Measurements from ENCODE around the gene AP1G2.
"Not testable (repeated sequence)": the region's sequence is repeated elsewhere in the genome, so short reads cannot be mapped to it uniquely, and the experiment has no call there.

AP1G2 gene

GRCh38 chr14:23600322-23600707, 32.7 kb upstream of the AP1G2 start:
- DNase-seq (ENCODE audit: low spot score) = no peak

- not testable (repeated sequence) for DNase-seq (ENCODE audit: low spot score)
These were observed 26.6 kb upstream of the AP1G2 start for GRCh38 chr14:23594191-23594590.

DNA sequence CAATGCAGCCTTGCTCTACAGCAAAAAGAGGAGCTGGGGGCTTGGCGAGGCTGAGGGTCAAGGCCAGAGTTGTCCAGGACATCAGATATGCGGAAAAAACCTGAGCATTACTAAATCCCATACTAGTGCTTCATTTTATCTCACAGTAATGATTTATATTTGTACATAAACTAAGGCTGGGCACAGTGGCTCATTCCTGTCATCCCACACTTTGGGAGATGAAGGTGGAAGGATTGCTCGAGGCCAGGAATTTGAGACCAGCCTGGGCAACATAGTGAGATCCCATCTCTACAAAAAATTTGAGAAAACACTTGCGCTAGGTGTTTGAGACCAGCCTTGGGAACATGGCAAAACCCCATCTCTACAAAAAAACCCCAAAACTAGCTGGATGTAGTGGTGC, 22.6 kb upstream of the AP1G2 start:
- no peak for DNase-seq (ENCODE audit: low spot score)

GRCh38 chr14:23589606-23590005, 22.0 kb upstream of the AP1G2 start:
- DNase-seq (ENCODE audit: low spot score) = no peak

- DNase-seq (ENCODE audit: low spot score) = peak; percentile 40
These were observed 21.4 kb upstream of the AP1G2 start for GRCh38 chr14:23588884-23589598.

DNA sequence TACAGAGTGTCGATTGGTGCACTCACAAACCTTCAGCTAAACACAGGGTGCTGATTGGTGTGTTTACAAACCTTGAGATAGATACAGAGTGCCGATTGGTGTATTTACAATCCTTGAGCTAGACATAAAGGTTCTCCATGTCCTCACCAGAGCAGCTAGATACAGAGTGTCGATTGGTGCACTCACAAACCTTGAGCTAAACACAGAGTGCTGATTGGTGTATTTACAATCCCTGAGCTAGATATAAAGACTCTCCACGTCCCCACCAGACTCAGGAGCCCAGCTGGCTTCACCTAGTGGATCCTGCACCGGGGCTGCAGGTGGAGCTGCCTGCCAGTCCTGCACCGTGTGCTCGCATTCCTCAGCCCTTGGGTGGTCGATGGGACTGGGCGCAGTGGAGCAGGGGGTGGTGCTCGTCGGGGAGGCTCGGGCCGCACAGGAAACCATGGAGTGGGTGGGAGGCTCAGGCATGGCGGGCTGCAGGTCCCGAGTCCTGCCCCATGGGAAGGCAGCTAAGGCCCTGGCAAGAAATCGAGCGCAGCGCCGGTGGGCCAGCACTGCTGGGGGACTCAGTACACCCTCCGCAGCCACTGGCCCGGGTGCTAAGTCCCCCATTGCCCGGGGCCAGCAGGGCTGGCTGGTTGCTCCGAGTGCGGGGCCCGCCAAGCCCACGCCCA, 17.1 kb upstream of the AP1G2 start:
- not testable (repeated sequence) for DNase-seq (ENCODE audit: low spot score)

GRCh38 chr14:23583761-23584526, 16.4 kb upstream of the AP1G2 start:
- not testable (repeated sequence) for DNase-seq (ENCODE audit: low spot score)

DNA sequence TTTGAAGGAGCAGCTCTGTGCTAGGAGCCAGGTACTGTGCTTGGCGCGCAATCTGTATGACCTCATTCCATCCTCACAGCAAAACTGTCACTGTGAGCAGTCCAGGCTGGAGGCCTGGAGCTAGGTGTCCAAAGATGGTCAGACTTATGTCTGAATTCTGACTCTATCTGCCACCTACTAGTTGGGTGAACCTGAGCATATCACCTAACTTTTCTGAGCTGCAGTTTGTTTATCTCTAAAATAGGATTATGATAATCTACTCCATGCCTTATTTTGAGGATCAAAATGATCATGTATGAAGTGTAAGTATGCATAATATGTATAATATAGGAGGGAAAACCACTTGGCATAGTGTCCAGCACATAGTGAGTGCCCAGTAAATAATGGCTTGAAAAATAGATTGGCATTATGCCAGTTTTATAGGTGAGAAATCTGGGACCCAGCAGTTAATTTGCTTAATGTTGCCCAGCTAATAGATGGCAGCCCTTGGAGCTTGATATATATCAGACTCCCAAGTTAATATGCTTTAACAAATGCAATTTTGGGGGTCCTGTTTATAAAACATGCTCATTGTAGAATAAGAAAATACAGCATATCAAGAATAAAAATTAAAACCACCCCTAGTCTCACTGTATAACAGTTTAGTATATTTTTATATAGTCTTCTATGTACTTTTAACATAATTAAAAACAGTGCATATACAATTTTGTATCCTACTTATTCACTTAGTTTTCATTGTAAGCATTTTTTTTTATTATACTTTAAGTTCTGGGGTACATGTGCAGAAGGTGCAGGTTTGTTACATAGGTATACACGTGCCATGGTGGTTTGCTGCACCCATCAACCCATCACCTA, 15.5 kb upstream of the AP1G2 start:
- DNase-seq (ENCODE audit: low spot score) = no peak

DNA sequence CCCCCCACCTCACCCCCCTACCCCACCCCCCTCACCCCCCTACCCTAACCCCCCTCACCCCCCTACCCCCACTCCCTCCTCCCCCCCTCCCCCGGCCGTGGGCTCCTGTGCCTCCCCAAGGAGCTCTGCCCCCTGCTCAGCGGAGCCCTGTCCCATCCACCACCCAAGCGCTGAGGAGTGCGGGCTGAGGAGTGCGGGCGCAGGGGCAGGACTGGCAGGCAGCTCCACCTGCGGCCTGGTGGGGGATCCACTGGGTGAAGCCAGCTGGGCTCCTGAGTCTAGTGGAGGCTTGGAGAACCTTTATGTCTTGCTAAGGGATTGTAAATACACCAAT, 13.3 kb upstream of the AP1G2 start:
- DNase-seq (ENCODE audit: low spot score) = no peak

DNA sequence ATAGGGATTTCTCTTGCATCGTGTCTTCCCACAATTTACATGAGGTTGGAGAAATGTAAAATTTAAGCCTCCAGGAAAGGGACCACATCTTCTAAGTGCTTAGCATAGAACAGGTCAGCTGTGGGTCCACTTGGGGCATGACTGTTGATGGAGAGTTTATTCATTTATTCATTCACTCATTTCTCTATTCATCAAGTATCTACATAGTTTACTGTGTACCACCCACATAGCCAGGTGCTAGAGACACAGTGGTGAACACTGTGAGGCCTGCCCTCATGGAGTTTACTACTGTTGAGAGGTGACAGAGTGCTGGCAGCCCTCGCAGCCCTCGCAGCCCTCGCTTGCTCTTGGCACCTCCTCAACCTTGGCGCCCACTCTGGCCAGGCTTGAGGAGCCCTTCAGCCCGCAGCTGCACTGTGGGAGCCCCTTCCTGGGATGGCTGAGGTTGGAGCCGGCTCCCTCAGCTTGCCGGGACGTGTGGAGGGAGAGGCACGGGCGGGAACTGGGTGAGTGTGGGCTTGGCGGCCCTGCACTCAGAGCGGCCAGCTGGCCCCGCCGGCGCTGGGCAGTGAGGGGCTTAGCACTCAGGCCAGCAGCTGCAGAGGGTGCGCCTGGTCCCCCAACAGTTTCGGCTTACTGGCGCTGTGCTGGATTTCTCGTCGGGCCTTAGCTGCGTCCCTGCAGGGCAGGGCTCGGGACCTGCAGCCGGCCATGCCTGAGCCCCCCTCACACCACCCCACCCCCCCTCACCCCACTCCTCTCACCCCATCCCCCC, 12.7 kb upstream of the AP1G2 start:
- DNase-seq (ENCODE audit: low spot score) = no peak

- DNase-seq (ENCODE audit: low spot score) = no peak
These were observed 12.1 kb upstream of the AP1G2 start for GRCh38 chr14:23579739-23580138.

- DNase-seq (ENCODE audit: low spot score) = no peak
These were observed 11.7 kb upstream of the AP1G2 start for GRCh38 chr14:23579311-23579630.

DNA sequence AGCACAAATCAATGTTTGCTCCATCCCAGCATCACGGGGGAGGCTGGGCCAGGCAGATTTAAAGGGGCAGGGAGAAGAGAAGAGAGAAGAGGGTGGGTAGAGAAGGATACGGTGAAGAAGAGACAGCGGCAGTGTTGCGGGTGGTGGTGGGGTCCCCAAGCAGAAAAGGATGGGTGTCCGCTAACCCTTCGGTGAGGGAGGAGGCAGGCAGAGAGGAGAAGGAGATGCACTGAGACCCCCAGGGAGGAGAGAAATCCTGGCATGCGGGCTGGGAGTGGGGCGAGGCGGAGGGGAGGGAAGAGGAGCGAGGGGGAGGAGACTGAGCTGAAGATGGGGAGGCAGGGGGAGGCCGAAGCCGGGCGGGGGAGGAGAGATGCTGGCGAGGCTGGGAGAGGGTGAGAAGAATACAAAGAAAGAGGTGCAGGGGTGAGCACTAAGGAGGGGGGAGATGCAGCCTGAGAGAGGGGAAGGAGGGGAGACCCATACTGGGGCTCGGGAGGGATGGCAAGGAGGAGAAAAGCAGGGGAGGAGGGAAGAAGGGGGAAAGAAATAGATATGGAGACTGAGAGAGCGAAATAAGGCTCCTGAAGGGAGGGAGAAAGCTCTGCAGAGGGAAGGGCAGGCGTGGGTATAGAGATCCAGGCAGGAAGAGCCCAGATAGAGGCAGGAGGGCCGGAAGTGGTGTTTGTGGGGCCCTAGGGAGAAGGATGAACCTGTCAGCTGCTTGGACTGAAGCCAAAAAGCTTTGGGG, 11.1 kb upstream of the AP1G2 start, which contains the start of gene JPH4:
JPH4 (minus strand) TSS at position 231 of the 751 bp plus-strand sequence. CDS start 1,337 bp downstream, outside the sequence.
- no peak for DNase-seq (ENCODE audit: low spot score)

GRCh38 chr14:23577710-23578392, 10.3 kb upstream of the AP1G2 start:
- DNase-seq (ENCODE audit: low spot score) = no peak

DNA sequence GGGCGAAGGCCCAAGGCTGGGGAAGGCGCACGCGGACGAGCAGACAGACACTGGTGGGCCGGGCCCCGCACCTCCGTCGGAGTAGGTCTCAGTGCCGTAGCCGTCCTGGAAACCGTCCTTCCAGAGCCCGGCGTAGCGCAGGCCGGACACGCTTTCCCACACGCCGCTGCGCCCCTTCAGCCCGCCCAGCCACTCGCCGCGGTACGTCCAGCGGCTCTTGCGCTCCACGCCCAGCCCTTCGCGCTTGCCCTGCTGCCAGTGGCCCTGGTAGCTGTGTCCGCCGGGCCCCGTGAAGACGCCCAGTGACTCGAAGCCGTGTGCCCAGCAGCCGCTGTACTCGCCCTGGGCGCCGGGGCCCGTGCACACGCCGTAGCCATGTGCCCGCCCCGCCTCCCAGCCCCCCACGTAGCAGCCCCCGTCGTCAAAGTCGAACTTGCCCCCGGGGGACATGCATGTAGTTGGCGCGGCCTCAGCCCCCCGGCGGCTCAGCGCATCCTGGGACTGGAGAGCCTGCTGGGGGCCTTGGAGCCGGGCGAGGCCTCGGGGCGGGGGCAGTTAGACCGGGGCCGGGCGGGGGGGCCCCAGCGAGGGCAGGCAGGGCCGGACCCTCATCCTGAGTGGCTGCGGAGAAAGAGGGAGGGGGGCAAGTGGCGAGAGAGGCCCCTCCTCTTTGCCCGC, 9.6 kb upstream of the AP1G2 start:
- no peak for DNase-seq (ENCODE audit: low spot score)

DNA sequence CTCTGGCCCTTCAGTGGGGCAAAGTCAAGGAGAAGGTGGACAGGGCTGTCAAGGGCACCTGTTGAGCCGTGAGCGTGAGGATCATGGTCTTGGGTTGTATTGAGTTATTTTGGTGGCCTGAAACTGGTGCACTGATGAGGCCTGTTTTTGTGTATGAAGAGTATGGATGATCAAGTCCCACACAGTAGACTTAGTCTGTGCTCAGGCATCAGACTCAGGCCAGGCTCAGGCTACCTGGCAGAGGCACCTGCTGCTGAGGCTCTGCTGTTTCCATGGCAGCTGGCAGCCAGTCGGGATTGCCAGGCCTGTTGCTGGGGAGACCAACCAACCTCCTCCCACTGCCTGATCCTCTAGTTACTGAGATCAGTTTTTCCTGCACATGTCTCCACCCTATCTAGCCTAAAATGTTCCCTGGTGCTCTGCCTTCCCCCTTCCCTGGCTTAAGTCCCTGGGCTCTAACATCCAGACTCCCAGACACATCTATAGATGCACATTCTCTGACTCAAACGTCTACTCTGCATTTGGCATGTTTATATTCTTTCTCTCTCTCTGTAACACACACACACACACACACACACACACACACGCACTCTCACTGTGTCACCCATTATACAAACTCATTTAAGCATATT, 5.9 kb upstream of the AP1G2 start:
- no peak for DNase-seq (ENCODE audit: low spot score)

DNA sequence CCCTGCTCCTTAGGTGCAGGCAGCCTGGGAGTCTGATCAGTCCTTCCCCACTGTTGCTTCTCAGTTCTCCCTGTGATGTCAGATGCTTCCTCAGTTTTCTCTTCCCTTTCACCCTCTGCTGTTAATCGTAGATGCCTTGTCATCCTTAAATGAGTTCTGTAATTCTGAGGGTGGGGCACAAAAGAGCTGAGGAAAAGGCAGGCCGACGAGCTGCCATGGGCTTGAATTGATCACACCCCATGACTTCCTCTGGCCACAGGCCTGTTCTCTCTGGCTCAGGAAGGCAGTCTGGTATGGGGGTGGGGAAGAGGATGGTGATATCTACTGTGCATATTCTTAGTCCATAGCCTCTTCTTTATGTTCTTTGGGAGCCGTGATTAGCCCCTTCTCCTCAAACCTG, 5.2 kb upstream of the AP1G2 start:
- DNase-seq (ENCODE audit: low spot score) = no peak

DNA sequence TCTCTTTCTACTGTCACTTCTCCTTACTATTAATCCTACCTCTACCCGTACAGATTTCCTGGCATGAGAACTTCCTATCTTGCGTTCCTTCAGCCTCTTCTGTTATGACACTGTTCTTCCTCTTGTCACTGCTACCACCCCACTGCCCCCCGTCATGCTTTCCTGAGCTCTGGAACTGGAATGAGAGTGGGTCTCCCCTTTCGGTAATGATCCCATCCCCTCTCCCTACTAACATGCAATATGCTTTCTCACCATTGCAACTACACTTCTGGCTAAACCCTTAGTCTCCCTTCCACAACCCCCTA, 4.9 kb upstream of the AP1G2 start:
- no peak for DNase-seq (ENCODE audit: low spot score)

All from hematopoietic multipotent progenitor cell treated with erythropoietin and hydrocortisone succinate and interleukin-3 and kit ligand, for 17 days (in vitro differentiated cells).